ENCODE results near the gene PCDHGC3.

PCDHGC3 gene

GRCh38 chr5:141508798-141509611 lies 33.2 kb downstream of the PCDHGC3 start:
- no peak for DNase-seq

- DNase-seq: no peak
Observed at GRCh38 chr5:141510160-141510559, 34.4 kb downstream of the PCDHGC3 start.

- DNase-seq: no peak
Observed at GRCh38 chr5:141510850-141511601, 35.3 kb downstream of the PCDHGC3 start.

GRCh38 chr5:141511771-141512325 lies 36.1 kb downstream of the PCDHGC3 start:
- no peak for DNase-seq

- DNase-seq: peak; percentile 68
Observed at GRCh38 chr5:141512390-141512910, 36.7 kb downstream of the PCDHGC3 start.

GRCh38 chr5:141512911-141513626 lies 37.3 kb downstream of the PCDHGC3 start:
- DNase-seq: no peak

- no peak for DNase-seq
Observed at GRCh38 chr5:141513627-141514329, 38.0 kb downstream of the PCDHGC3 start.

GRCh38 chr5:141514330-141515133 lies 38.8 kb downstream of the PCDHGC3 start:
- no peak for DNase-seq

- DNase-seq: no peak
Observed at GRCh38 chr5:141515141-141515540, 39.4 kb downstream of the PCDHGC3 start.

GRCh38 chr5:141515946-141516671 lies 40.3 kb downstream of the PCDHGC3 start:
- no peak for DNase-seq

- no peak for DNase-seq
Observed at GRCh38 chr5:141516672-141517025, 40.9 kb downstream of the PCDHGC3 start.

GRCh38 chr5:141517312-141517711 lies 41.5 kb downstream of the PCDHGC3 start:
- no peak for DNase-seq

- no peak for DNase-seq
Observed at GRCh38 chr5:141517880-141518617, 42.3 kb downstream of the PCDHGC3 start.

GRCh38 chr5:141518618-141519015 lies 42.9 kb downstream of the PCDHGC3 start:
- no peak for DNase-seq

GRCh38 chr5:141519605-141520565 lies 44.1 kb downstream of the PCDHGC3 start:
- DNase-seq: no peak

- DNase-seq: no peak
Observed at GRCh38 chr5:141521244-141521781, 45.5 kb downstream of the PCDHGC3 start.

GRCh38 chr5:141522301-141522700 lies 46.5 kb downstream of the PCDHGC3 start:
- no peak for DNase-seq

GRCh38 chr5:141523991-141524390 lies 48.2 kb downstream of the PCDHGC3 start:
- no peak for DNase-seq

Data from NCI-H1436 (cell line).